Hair follicle dermal papilla cell (primary cell): Measurements from ENCODE around the gene SPACDR. TPM values are rescaled to one million over a fixed set of nuclear protein-coding genes. Genes with fewer than 3 reads are reported as not detected.

Experiments
- total RNA-seq: library from RNA; depleted of rRNA; stranded (reverse); fragments of >200 nt; gene quantifications from 2 replicates; pipeline ENCODE4 v1.2.3, GENCODE V29; 2012

The SPACDR gene
- total RNA-seq, result 0.32 TPM in 1 of 2 replicates, not detected in the other

GRCh38 chr7:100464210-100464660, at the start of gene SPACDR:
Gene SPACDR, minus strand, starts transcription at chr7:100464260. Its CDS starts 235 bp downstream, at chr7:100464025.

GRCh38 chr7:100483722-100484672, 19.9 kb upstream of the SPACDR start, which contains the start of gene NYAP1:
Gene NYAP1, plus strand, starts transcription at chr7:100483927. Its CDS starts 1,385 bp downstream, at chr7:100485312.

GRCh38 chr7:100478958-100479660, 15.0 kb upstream of the SPACDR start, which contains the start of gene TSC22D4:
Gene TSC22D4, minus strand, starts transcription at chr7:100479214. Its CDS starts 1,176 bp downstream, at chr7:100478038.

GRCh38 chr7:100429637-100430492, 34.2 kb downstream of the SPACDR start, which contains the start of gene MEPCE:
Gene MEPCE, plus strand, starts transcription at chr7:100429831. Its CDS starts 188 bp downstream, at chr7:100430019.

GRCh38 chr7:100428199-100428966, 35.7 kb downstream of the SPACDR start, which contains the start of gene ZCWPW1:
Gene ZCWPW1, minus strand, starts transcription at chr7:100428703. Its CDS starts 8,054 bp downstream, at chr7:100420649.

Other genes starting within 250 kb of the SPACDR start
- gene PVRIG, start 244.3 kb downstream of the SPACDR start, total RNA-seq, result not detected in 2 replicates
- not detected in 2 replicates for gene SPDYE3, start 156.6 kb downstream of the SPACDR start, total RNA-seq
- gene PILRB, start 106.1 kb downstream of the SPACDR start, total RNA-seq, result 10.7 and 13.4 TPM in 2 replicates
- 0.36 TPM in 1 of 2 replicates, not detected in the other for gene PILRA, start 90.8 kb downstream of the SPACDR start, total RNA-seq
- 1.6 and 2.1 TPM in 2 replicates for gene ZCWPW1, start 35.6 kb downstream of the SPACDR start, total RNA-seq
- 34.1 and 34.2 TPM in 2 replicates for gene MEPCE, start 34.4 kb downstream of the SPACDR start, total RNA-seq
- 11.5 and 15.4 TPM in 2 replicates for gene PPP1R35, start 27.8 kb downstream of the SPACDR start, total RNA-seq
- gene TSC22D4, start 15.0 kb upstream of the SPACDR start, total RNA-seq, result 28.4 and 31.6 TPM in 2 replicates
- gene NYAP1, start 19.7 kb upstream of the SPACDR start, total RNA-seq, result 3.0 and 4.7 TPM in 2 replicates
- gene AGFG2, start 74.9 kb upstream of the SPACDR start, total RNA-seq, result 14.2 and 15.6 TPM in 2 replicates
- gene SAP25, start 109.6 kb upstream of the SPACDR start, total RNA-seq, result not detected in 2 replicates
- gene LRCH4, start 121.9 kb upstream of the SPACDR start, total RNA-seq, result 22.1 and 28.4 TPM in 2 replicates
- gene FBXO24, start 122.1 kb upstream of the SPACDR start, total RNA-seq, result 0.32 and 1.2 TPM in 2 replicates
- gene PCOLCE, start 138.1 kb upstream of the SPACDR start, total RNA-seq, result 254 and 321 TPM in 2 replicates
- gene MOSPD3, start 148.3 kb upstream of the SPACDR start, total RNA-seq, result 7.9 and 13.6 TPM in 2 replicates
- gene TFR2, start 177.3 kb upstream of the SPACDR start, total RNA-seq, result 0.49 and 1.1 TPM in 2 replicates
- gene ACTL6B, start 192.2 kb upstream of the SPACDR start, total RNA-seq, result not detected in 2 replicates
- gene GNB2, start 209.5 kb upstream of the SPACDR start, total RNA-seq, result 108 and 144 TPM in 2 replicates
- 22.8 and 26.9 TPM in 2 replicates for gene GIGYF1, start 230.0 kb upstream of the SPACDR start, total RNA-seq
- gene POP7, start 241.9 kb upstream of the SPACDR start, total RNA-seq, result 23.5 and 23.7 TPM in 2 replicates